Suppressor macrophage treated with lipopolysaccharide for 1 hour (primary cell): ENCODE data around the gene OR1K1.
"Not testable (repeated sequence)": the region's sequence is repeated elsewhere in the genome, so short reads cannot be mapped to it uniquely, and the experiment has no call there.

Experiments used
- DNase-seq, 3 donors: peaks; one replicate each; pipeline ENCODE4 v3.0.0-alpha.2; 2020 to 2022

OR1K1 gene

DNA sequence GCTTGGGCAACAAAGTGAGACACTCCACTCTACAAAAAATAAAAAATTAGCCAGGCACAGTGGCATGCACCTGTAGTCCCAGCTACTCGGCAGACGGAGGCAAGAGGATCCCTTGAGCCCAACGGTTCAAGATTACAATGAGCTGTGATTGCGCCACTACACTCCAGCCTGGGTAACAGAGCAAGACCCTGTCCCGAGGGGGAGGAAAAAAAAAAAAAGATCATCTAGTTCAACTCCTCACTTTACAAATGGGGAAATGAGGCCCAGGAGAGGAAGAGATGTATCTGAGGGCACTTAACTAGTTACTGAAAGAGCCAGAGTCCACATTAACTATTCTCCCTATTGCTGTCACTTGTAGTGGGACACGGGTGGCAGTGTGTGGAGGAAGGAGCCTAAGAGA, 14.6 kb downstream of the OR1K1 start:
- DNase-seq, result peak in 1 of 3 donors; percentile 10

DNA sequence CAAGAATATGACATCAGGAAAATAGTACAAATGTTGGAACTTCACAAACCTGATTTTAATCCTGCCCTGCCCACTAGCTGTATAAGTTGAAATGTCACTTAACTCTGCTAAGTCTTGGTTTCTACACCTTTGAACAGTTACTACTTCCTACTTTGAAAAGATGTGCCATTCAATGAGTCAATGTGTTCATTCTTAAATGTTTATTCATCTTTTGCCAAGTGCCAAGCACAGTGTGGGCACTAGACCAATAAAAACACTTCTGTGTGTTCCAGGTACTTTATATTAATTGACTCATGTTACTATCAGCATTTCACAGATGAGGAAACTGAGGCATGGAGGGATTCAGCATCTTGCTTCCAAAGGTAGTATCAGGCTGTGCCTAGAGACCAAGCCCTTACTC, 15.6 kb downstream of the OR1K1 start:
- peak in 1 of 3 donors; percentile 24 for DNase-seq

DNA sequence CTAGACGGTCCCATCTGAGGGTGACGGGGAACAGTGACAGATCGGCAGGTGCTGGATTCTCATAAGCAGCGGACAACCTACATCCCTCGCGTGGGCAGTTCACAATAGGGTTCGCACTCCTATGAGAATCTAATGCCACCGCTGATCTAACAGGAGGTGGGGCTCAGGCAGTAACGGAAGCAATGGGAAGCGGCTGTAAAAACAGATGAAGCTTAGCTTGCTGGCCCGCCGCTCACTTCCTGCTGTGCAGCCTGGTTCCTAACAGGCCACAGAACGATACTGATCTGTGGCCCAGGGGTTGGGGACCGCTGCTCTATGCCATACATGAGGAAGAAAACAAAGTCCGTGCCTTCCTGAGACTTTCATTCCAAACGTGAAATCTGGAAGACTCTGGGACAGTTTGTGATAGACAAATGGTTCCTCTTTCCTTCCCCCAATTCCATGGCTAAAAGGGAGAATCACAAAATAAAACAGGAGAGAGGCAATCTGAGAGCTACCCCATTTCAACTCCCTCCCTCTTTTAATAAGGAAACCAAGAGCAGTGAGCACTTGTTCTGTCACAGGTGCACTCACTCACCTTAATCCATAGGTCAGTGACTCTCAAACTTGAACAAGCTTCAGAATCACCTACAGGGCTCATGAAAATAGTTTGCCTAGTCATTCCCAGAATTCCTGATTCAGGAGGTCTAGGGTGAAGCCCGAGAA, 16.4 kb downstream of the OR1K1 start:
- DNase-seq, result peak; percentile 30 to 51 (median 38)

DNA sequence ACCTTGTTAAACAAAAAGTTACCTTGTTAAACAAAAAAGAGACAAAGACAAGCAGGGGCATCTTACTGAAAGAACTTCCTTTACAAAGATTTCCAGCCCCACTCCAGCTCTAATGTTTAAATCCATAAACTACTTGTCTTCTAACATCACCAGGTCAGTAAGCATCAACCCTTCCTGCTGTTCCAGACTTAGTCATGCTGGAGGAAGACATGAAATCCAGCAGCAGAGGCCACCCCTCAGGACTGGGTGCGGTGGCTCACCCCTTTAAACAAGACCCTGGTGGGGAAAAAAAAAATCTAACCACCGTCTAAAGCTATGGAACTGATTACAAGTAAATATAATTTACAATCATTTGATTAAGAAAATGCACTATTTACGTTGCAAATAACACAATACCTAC, 19.4 kb downstream of the OR1K1 start:
- no peak for DNase-seq

DNA sequence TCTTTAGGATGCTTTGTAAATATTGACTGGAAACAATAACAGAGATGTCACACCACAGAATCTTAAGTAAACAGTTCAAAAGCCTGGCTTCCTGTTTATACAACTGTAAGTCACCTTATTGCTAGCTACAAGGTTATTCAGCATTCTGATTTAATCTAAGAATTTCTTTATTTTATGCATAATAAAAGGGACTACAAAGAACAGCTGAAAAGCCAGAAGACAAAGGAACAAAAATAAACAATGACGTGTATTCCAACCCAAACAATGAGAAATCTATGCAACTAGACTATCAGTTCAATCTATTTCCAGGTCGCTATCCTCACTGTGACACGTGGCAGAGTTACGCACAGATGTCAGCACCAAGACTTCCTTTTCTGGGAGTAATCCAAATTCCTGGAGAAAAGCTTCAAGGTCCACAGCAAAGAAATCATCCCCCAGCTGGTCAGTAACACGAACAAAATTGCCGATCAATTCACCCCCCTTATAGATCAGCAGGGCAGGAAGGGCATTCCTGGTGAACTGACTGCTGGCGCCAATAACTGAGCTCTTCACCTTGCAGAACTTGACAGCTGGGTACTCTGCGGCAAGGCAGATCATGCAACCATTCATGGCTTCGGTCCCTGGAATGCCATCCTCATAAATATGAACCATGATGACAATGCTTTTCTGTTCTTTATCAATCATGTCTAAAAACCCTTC, 20.0 kb downstream of the OR1K1 start:
- DNase-seq, result no peak

DNA sequence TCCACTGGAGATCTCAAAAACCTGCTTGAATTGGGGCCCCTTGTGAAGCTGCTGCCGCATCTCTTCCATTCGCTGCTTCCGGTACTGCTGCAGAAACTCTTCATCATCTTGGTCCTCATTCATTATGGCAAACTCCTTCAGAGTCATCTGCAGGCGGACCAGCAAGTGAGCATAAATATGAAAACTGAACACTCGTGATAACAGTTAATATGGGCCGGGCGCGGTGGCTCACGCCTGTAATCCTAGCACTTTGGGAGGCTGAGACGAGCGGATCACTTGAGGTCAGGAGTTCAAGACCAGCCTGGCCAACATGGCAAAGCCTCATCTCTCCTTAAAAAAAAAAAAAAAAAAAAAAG, 20.5 kb downstream of the OR1K1 start:
- no peak for DNase-seq

DNA sequence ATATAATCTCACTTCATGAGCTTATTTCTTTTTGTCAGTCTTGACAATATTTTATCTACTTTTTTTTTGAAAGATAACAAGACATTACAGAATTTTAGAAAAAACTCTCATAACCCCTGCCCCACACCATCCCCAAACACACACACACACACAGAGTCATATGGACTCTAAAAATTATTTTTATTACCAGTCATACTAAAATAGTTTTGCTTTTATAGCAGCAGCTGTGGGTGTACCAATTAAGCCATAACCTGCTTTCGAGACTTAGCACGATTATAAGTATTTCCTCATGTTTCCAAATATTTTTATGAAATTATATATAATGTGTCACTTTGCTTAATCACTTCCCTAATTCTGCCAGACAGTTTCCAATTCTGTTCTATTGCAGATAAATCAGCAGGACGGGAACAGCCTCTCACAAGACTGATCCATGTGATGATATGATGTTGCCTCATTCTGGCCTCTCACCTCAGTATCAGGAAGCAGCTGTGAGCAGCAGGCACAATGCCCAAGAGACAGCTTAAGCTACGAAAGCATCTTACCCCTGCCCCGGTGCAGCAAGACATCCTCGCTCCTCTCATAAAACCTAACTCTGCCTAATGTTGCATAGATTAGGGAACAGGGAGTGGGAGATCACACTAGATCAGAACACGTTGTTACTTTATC, 21.5 kb downstream of the OR1K1 start:
- peak; percentile 85 to 93 (median 90) for DNase-seq

DNA sequence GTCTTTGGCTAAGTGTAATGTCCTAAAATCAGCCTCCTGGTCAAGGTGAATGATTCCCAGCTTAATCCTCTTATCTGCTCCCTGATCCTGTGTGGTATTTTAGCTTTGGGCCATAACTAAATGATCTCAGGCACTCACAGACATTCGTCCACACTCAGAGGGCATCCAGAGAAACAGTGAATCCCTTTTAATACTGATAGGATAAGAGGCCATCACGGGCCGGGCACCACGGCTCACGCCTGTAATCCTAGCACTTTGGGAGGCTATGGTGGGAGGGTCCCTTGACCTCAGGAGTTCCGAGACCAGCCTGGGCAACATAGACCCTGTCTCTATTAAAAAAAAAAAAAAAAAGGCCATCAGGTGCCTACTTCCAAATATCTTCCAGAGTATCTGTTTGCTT, 22.1 kb downstream of the OR1K1 start:
- no peak for DNase-seq

DNA sequence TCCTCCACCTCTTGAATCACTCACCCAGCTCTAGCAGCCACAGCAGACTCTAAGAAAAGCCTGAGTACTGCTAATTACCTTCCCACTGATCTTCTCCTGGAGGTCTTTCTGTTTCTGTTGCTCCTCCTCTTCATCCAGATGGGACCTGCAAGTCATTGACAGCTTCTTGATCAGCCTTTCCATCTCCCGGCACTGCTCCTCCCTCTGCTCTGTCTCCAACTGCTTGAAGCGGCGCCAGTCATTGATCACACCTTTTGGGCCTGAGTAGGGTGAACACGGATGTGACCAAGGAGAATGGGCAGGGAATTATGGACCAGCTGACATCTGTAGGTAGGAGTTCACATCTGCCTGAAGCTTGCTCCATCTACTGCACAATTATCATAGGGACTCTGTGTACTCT, 23.0 kb downstream of the OR1K1 start:
- no peak for DNase-seq

DNA sequence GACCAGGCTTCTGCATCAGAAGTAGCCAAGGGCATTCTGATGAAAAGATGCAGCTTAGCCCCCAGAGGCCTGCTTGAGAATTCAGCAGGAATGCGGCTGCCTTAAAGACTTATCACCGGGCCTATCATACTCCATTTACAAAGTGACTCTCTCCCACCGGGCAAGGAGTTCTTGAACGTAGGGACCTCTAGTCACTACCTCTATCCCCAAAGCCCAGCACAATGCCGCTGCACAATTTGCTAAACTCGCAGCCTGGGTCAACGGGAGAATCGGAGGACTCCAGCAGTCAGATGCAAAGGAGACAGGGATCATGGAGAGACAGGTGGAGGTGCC, 27.8 kb downstream of the OR1K1 start:
- DNase-seq, result peak in 2 of 3 donors; percentile 18 to 19

DNA sequence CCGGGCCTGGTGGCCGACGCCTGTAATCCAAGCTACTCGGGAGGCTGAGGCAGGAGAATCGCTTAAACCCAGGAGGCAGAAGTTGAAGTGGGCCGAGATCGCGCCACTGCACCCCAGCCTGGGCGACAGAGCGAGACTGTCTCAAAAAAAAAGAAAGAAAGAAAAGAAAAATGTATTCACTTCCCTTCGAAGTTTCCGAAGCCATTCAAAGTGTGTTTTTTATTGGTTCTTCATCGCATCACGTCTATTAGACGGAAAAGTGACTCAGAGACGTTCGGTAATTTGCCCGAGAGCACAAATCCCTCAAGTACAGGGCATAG, 29.0 kb downstream of the OR1K1 start:
- DNase-seq, result not testable (repeated sequence)

DNA sequence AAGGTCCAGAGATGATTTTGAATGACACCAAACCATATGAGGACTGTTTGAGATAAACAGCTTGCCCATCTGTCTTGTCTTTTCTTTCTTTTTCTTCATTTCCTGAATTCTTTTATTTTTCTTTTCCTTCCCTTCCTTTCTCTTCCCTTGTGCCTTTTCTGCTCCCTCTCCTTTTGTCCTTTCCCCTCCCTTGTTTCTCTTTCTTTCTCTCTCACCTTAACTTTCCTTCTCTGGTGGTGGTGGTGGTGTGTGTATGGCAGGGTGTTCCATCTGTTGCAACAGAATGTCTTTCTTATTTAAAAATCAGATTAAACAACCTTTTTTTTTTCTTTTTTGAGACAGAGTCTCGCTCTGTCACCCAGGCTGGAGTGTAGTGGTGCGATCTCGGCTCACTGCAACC, 32.3 kb downstream of the OR1K1 start:
- DNase-seq, result no peak

DNA sequence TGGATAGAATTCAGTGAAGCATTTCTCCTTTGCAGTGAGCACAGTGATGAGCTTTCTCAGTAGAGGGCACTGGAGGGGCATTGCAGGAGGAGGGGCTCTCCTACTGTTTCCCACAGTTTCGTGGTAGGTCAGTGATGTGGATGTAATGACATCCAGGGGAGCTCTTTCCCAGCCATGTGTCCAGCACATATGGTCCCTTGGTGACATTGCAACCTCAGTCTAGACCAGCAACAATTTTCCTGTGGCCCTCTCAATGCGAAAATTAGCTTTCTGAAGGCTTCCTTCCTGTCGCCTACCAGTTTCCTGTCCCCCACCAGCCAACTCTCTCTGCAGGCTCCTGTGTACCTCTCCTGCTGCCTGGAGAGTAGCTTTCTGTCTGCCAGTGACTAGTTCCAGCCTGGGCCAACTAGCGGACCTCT, 35.4 kb downstream of the OR1K1 start:
- DNase-seq, result no peak

DNA sequence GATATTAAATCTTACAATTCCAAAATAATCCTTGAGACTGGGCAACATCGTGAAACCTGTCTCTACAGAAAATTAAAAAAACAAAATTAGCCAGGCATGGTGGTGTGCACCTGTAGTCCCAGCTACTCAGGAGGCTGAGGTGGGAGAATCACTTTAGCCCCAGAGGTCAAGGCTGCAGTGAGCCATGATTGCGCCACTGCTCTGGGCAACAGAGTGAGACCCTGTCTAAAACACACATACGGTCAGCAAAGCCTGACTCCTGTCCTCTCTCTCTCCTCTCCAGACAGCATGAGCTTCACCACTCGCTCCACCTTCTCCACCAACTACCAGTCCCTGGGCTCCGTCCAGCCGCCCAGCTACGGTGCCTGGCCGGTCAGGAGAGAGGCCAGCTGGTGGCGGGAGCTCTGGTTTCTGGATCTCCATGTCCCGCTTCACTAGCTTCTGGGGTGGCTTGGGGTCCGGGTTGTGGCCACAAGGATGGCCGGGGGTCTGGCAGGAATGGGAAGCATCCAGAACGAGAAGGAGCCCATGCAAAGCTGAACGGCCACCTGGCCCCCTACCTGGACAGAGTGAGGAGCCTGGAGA, 37.4 kb downstream of the OR1K1 start:
- no peak for DNase-seq

DNA sequence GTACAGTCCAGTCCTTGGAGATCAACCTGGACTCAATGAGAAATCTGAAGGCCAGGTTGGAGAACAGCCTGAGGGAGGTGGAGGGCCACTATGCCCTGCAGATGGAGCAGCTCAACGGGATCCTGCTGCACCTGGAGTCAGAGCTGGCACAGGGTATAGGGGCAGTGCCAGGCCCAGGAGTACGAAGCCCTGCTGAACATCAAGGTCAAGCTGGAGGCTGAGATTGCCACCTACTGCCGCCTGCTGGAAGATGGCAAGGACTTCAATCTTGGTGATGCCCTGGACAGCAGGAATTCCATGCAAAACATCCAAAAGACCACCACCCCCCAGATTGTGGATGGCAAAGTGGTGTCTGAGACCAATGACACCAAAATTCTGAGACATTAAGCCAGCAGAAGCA, 38.5 kb downstream of the OR1K1 start:
- DNase-seq, result not testable (repeated sequence)

DNA sequence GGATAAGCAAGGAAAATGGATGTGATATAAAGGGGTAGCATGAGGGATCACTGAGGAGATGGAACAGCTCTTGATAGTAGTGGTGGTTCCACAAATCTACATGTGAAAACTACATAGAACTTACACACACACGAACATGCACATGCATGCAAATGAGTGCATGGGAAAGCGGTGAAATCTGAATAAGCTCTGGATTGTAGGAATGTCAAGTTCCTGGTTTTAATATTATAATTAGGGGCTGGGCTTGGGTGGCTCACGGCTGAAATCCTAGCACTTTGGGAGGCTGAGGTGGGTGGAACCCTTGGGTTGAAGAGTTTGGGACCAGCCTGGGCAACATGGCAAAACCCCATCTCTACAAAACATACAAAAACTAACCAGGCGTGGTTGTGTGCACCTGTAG, 41.6 kb downstream of the OR1K1 start:
- DNase-seq, result no peak

DNA sequence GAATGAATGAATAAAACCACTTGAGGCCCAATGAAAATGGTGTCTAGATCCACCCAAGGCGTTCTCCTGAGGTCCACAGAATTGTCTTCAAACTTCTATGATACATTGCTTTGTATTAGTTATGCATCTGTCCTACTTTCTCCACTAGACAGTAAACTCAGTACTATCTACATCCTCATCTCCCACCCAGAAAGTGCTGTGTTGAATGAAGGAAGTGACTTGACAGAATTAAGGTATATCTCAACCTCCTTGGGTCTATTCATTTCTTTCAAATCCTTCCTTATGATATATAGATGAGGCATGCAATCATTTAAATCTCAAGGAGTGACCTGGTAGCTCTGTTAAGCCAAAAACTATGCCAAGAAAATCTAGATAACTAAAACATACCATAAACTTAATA, 44.2 kb downstream of the OR1K1 start:
- no peak for DNase-seq

DNA sequence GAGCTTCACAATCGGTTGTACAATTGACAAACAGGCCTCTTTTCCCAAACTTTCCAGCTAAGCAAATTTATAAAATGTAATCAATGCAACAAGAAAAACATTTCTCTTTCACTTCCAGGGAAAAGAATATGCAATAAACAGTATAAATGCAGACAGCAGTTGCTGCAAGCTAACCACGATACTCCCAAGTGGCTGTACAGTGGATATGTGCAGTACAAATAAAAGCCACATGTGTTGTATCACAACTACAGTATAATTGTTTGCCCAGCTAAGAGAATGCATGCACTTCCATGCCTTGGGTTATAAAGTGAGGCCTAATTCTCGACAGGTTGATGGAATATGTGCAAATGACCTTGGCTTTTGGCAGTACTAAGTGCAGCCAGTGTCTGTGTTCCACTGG, 45.2 kb downstream of the OR1K1 start:
- no peak for DNase-seq

DNA sequence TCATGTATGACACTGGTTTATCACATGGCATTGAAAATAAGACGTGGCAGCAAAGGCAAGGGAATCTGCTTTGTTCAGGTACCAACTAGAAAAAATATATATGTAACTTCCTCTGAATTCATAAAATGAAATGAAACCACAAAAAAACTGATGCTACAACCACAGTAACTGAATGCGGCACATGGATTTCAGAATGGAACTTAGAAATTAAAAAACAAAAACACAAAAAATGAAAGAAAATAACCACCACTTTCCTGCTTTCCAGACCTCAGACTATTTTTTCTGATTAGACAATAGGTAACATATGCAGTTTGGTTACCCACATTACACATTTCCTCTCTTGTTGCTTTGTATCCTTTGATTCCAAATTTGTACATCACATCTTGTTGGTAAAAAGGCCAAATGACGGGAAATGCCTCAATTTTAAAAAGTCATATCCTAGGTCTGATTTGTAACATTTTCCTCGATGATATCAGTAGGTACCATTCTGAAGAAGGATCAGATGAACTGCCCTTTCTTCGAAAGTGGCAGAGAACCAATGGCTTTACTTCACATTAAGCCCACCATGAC, 46.5 kb downstream of the OR1K1 start:
- no peak for DNase-seq

DNA sequence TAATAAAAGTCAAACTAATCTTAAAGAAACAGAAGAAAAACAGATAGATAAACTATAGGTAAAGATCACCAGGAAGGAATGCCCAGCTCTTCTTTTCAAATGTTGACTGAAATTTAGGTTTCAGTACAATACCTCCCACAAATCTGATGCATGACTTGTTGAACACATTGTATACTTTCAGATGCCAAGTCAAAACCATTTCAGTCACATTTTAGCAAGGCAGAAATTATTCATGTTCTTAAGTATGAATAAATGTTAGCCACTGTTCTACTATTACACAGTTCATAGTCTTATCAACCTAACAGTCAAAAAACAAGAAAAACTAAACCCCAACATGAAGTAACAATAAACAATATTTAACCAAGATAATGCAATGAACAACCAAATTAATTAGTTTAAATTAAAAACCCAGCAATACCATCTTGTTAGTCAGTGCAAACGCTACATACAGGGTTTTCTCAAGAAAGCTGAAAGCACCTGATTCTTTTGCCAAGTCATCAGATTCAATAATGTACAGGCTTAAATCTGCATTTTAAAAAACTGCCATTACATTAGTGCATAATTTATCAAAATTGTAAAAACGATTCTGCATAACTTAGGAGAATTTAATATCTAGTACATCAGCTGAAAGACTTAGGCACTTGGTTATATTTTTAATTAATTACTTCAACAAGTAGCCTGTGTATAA, 48.5 kb downstream of the OR1K1 start:
- DNase-seq, result no peak
